HepG2 (cell line): ENCODE measurements around the gene PPP4R2. TPM values are rescaled to one million over a fixed set of nuclear protein-coding genes. Genes with fewer than 3 reads are reported as not detected.

Experiments used
- ARID5B ChIP-seq: IDR thresholded peaks from 2 replicates; pipeline ENCODE4 v1.4.0; 2020; ENCODE audit warnings: mild to moderate bottlenecking, missing genetic modification reagents
- SIN3B ChIP-seq: fragments of 150-350 bp; IDR thresholded peaks from 2 replicates; pipeline ENCODE4 v1.6.1; 2014; ENCODE audit warnings: low read length
- ZBTB14 ChIP-seq: sonication (generic); formaldehyde crosslinking; IDR thresholded peaks from 2 replicates; pipeline ENCODE4 v1.4.0; 2020; ENCODE audit warnings: missing genetic modification reagents
- ZBTB4 ChIP-seq: sonication (generic); formaldehyde crosslinking; IDR thresholded peaks from 2 replicates; pipeline ENCODE4 v1.4.0; 2020; ENCODE audit warnings: missing genetic modification reagents, mild to moderate bottlenecking, borderline replicate concordance
- ZNF121 ChIP-seq: sonication (generic); formaldehyde crosslinking; IDR thresholded peaks from 2 replicates; pipeline ENCODE4 v1.5.0; 2020; ENCODE audit warnings: mild to moderate bottlenecking, missing genetic modification reagents
- ZNF160 ChIP-seq: sonication (generic); formaldehyde crosslinking; IDR thresholded peaks from 2 replicates; pipeline ENCODE4 v1.8.0; 2022; ENCODE audit warnings: mild to moderate bottlenecking, inconsistent platforms, missing genetic modification reagents
- ZNF543 ChIP-seq: sonication (generic); formaldehyde crosslinking; IDR thresholded peaks from 2 replicates; pipeline ENCODE4 v1.4.0; 2020; ENCODE audit warnings: mild to moderate bottlenecking, missing genetic modification reagents
- polyA plus RNA-seq, 8 experiments: library from polyadenylated mRNA; depleted of rRNA in 3 of 8; stranded (reverse) in 7 of 8; unstranded in 1 of 8; fragments of >200 nt; fragmentation: Illumina TruSeq in 4 of 8; extraction: Trizol in 4 of 8; gene quantifications; 2 replicates each; pipeline versions ENCODE4 v1.2.1 to v1.2.3, GENCODE V29; 2011 to 2016; ENCODE audit warnings: low read depth in 4 of 8, missing spikeins in 1 of 8, mixed read lengths in 1 of 8; ENCODE audit not compliant: insufficient read depth in 1 of 8
- total RNA-seq, 5 experiments: library from RNA; depleted of rRNA; stranded (reverse); fragments of >200 nt; fragmentation: Illumina TruSeq; extraction: Trizol; gene quantifications; 2 replicates each; pipeline ENCODE4 v1.2.3, GENCODE V29; 2016; ENCODE audit warnings: low read depth in 1 of 5

Gene PPP4R2
- total and polyA plus RNA-seq, 2 of the 13 experiments (the other 11 are each of a cell fraction or from before 2014, with no cell fraction given): 22.3 to 161 TPM

GRCh38 chr3:72997421-72997961 lies 880 bp downstream of the PPP4R2 start (continued):
- TF ChIP-seq ARID5B (CRISPR knock-in tag): 0 out of 2 replicates have a peak, but pooled peaks have one; percentile 33
- TF ChIP-seq ZNF543 (CRISPR knock-in tag): 0 out of 2 replicates have a peak, but pooled peaks have one; percentile 40
- no peak for TF ChIP-seq ZBTB4 (CRISPR knock-in tag)
- no peak for TF ChIP-seq SIN3B
- 0 out of 2 replicates have a peak, but pooled peaks have one; percentile 5 for TF ChIP-seq ZBTB14
- TF ChIP-seq ZNF121 (CRISPR knock-in tag): 0 out of 2 replicates have a peak, but pooled peaks have one; percentile 57
- TF ChIP-seq ZNF160 (CRISPR knock-in tag): no peak
